OCI-LY3 (cell line): ENCODE measurements around the gene KIF3B.

Source experiments
- H2AFZ ChIP-seq: fragments of 200-600, 300-600 bp; shearing (Covaris generic); 2 replicates; pipeline ENCODE4 v1.6.0; 2014; ENCODE audit warnings: antibody characterized with exemption, low read depth, low read length
- H3K27ac ChIP-seq: fragments of 200-600, 300-600 bp; sonication (generic); 2 replicates; pipeline ENCODE4 v1.5.1; 2014; ENCODE audit warnings: mild to moderate bottlenecking, low read length, moderate library complexity, mixed read lengths
- H3K27me3 ChIP-seq: fragments of 200-600, 300-600 bp; sonication (generic); 2 replicates; pipeline ENCODE4 v1.6.1; 2014; ENCODE audit warnings: low read depth, low read length, mixed read lengths
- H3K36me3 ChIP-seq: fragments of 200-600, 300-600 bp; sonication (generic); replicated peaks from 2 replicates; pipeline ENCODE3; 2014; ENCODE audit warnings: low read depth, low read length, mixed read lengths
- H3K4me1 ChIP-seq: fragments of 300-600, 200-600 bp; sonication (generic); 2 replicates; pipeline ENCODE4 v1.6.1; 2014; ENCODE audit warnings: low read length, mixed read lengths
- H3K4me2 ChIP-seq: fragments of 200-600, 300-600 bp; sonication (generic); 2 replicates; pipeline ENCODE4 v1.6.1; 2014; ENCODE audit warnings: low read length, mixed read lengths
- H3K4me3 ChIP-seq: fragments of 300-600, 200-600 bp; sonication (generic); 2 replicates; pipeline ENCODE4 v1.5.1; 2014; ENCODE audit warnings: antibody characterized with exemption, mild to moderate bottlenecking, low read length, moderate library complexity
- H3K79me2 ChIP-seq: fragments of 300-600, 200-600 bp; shearing (Covaris generic); 2 replicates; pipeline ENCODE4 v1.6.1; 2014; ENCODE audit warnings: mild to moderate bottlenecking, low read length, mixed read lengths
- H3K9ac ChIP-seq: fragments of 300-600, 200-600 bp; shearing (Covaris generic); 2 replicates; pipeline ENCODE4 v1.6.0; 2014; ENCODE audit warnings: mild to moderate bottlenecking, low read length, moderate library complexity
- H3K9me3 ChIP-seq: fragments of 200-600, 300-600 bp; shearing (Covaris generic); 2 replicates; pipeline ENCODE4 v1.6.1; 2014; ENCODE audit warnings: low read length, mixed read lengths; ENCODE audit not compliant: insufficient read depth
- H4K20me1 ChIP-seq: fragments of 200-600, 300-600 bp; sonication (generic); 2 replicates; pipeline ENCODE4 v1.6.1; 2016; ENCODE audit warnings: low read length, mixed read lengths; ENCODE audit not compliant: insufficient read depth
- CTCF ChIP-seq: fragments of 200-600, 300-600 bp; sonication (generic); IDR thresholded peaks from 2 replicates; pipeline ENCODE4 v1.5.1; 2014; ENCODE audit warnings: antibody characterized with exemption, low read length, low read depth
- EZH2phosphoT487 ChIP-seq: fragments of 200-600 bp; shearing (Covaris generic); IDR thresholded peaks from 2 replicates; pipeline ENCODE4 v1.6.1; 2018; ENCODE audit warnings: antibody characterized with exemption, mixed run types, low read depth

Gene KIF3B

DNA sequence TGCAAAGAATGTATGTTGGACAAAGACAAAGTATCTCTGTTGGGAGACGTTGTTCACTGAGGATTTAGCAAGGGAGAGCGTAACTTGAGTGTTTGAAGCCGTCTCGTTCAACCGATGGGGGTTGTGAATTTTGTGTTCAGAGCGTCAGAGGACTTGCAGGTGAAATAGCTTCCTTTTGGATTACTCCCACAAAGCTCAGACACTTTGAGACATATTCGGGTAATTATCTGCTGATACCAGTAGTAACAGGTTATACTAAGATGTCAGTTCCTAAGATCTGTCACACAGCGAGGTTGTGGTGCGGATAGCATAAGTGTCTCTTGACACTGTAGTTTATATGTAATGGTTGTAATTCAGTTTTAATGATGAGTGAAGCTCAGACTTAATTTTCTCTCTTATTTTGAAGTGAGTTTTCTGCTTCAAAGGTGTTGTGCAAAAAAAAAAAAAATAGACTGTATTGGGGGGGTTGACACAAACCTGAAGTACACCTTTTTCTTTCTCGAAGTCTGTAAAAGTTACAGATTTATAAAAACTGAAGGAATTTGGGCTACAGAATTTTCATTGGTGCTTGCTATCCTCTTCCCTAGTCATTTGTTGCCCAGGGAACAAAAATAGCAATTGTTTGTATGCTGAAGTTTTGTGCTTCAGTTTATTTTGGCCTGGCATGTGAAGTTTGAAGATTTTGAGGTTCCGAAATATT lies 82.3 kb downstream of the KIF3B start:
- TF ChIP-seq EZH2phosphoT487 (no peak), CTCF (no peak)
- Histone ChIP-seq H3K4me1 (peaks cover 74% of the 10 kb centered on the region), H3K36me3 (peaks cover 22% of the 10 kb centered on the region), H3K4me2 (peak overlapping the region; percentile 83), H3K27ac (peak overlapping the region; percentile 95), H3K4me3 (peak overlapping the region; percentile 91), H2AFZ (no peak overlapping the region), H3K9me3 (no peaks in the 10 kb centered on the region), H4K20me1 (peaks cover 54% of the 10 kb centered on the region), H3K79me2 (peaks cover 65% of the 10 kb centered on the region), H3K27me3 (no peaks in the 10 kb centered on the region), H3K9ac (peak overlapping the region; percentile 92)

GRCh38 chr20:32360333-32360634 lies 82.8 kb downstream of the KIF3B start:
- H3K27me3 ChIP-seq = no peaks in the 10 kb centered on the region
- peak overlapping the region; percentile 91 for H3K4me3 ChIP-seq
- peaks cover 59% of the 10 kb centered on the region for H4K20me1 ChIP-seq
- peak overlapping the region; percentile 92 for H3K9ac ChIP-seq
- peaks cover 74% of the 10 kb centered on the region for H3K4me1 ChIP-seq
- TF ChIP-seq CTCF (no peak), EZH2phosphoT487 (no peak)
- peaks cover 70% of the 10 kb centered on the region for H3K79me2 ChIP-seq
- peak overlapping the region; percentile 83 for H3K4me2 ChIP-seq
- peaks cover 22% of the 10 kb centered on the region for H3K36me3 ChIP-seq
- H2AFZ ChIP-seq = no peak overlapping the region
- no peaks in the 10 kb centered on the region for H3K9me3 ChIP-seq
- H3K27ac ChIP-seq = no peak overlapping the region

DNA sequence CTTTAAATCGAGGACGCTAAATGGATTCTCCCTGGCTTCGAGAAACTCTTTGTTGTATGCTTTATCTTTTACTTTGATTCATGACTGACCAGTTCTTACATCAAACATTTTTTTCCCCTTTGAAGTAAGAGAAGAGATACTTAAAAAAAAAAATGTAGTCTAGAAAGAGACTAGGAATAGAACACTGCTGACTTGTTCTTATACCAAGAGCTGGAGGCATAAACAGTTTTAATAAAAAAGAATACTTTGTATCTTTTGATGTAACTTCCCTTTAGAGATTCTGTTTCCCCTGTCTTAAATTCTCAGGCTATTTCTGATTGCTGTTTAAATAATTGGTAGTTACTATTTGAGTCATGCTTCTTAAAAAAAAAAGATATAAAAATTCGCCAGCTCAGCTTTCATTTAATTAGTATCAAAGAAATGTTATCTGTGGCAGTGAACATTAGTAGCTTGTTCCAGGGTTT lies 85.5 kb downstream of the KIF3B start:
- Histone ChIP-seq H3K27me3 (no peaks in the 10 kb centered on the region), H3K9me3 (no peaks in the 10 kb centered on the region), H3K4me3 (peak overlapping the region; percentile 27), H4K20me1 (peaks cover 86% of the 10 kb centered on the region), H3K4me1 (peaks cover 79% of the 10 kb centered on the region), H3K79me2 (peaks cover 92% of the 10 kb centered on the region), H3K27ac (no peak overlapping the region), H3K36me3 (peaks cover 26% of the 10 kb centered on the region), H3K4me2 (peak overlapping the region; percentile 56), H2AFZ (no peak overlapping the region), H3K9ac (no peak overlapping the region)
- TF ChIP-seq CTCF (no peak), EZH2phosphoT487 (no peak)

DNA sequence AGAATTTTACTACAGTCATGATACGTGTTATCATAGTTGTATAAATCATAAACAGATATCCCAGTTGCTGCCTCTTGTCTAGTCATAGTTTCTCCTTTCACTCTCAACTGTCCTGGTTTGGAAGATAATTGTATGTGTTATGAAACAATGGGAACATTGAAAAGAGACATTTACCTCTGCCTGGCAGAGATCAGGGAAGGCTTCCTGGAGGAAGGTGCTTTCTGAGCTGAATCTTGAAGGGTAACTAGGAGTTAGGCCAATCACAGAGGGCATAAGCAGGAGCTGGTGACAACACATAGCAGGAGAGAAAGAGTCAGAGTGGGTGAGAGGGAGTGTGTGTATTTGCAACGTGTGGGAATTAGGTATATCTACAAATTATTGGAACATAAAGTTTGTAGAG lies 86.0 kb downstream of the KIF3B start:
- no peak for TF ChIP-seq EZH2phosphoT487
- TF ChIP-seq CTCF = no peak
- peaks cover 26% of the 10 kb centered on the region for H3K36me3 ChIP-seq
- peak overlapping the region; percentile 56 for H3K4me2 ChIP-seq
- H3K27me3 ChIP-seq = no peaks in the 10 kb centered on the region
- peaks cover 91% of the 10 kb centered on the region for H4K20me1 ChIP-seq
- H3K9ac ChIP-seq = no peak overlapping the region
- H3K4me3 ChIP-seq = no peak overlapping the region
- peaks cover 98% of the 10 kb centered on the region for H3K79me2 ChIP-seq
- H3K4me1 ChIP-seq = peaks cover 85% of the 10 kb centered on the region
- H3K9me3 ChIP-seq = no peaks in the 10 kb centered on the region
- H3K27ac ChIP-seq = no peak overlapping the region
- H2AFZ ChIP-seq = no peak overlapping the region
